GM03348 (cell line): ENCODE measurements around the gene IFRD2.

ENCODE experiments used
- DNase-seq: peaks from one replicate; pipeline ENCODE4 v3.0.0; 2012; ENCODE audit warnings: low spot score

Gene IFRD2

GRCh38 chr3:50292159-50293078, at the start of gene IFRD2:
Gene IFRD2 (minus strand): TSS chr3:50292429. CDS start chr3:50292274, 155 bp downstream.
- DNase-seq = peak; percentile 97

GRCh38 chr3:50341537-50341936, 49.3 kb upstream of the IFRD2 start:
- no peak for DNase-seq

- DNase-seq = peak; percentile 87
Measured at GRCh38 chr3:50340448-50341329, 48.5 kb upstream of the IFRD2 start, which contains the start of gene RASSF1. Gene RASSF1 (minus strand): TSS chr3:50340836. CDS start chr3:50340805, 31 bp downstream.

GRCh38 chr3:50340147-50340447, 47.9 kb upstream of the IFRD2 start:
- DNase-seq = no peak

- DNase-seq = peak; percentile 55
Measured at GRCh38 chr3:50339485-50340146, 47.4 kb upstream of the IFRD2 start.

GRCh38 chr3:50338965-50339364, 46.7 kb upstream of the IFRD2 start:
- DNase-seq = no peak

- DNase-seq = peak; percentile 98
Measured at GRCh38 chr3:50337175-50337861, 45.1 kb upstream of the IFRD2 start.

GRCh38 chr3:50336452-50337174, 44.4 kb upstream of the IFRD2 start:
- DNase-seq = peak; percentile 35

GRCh38 chr3:50334339-50335075, 42.3 kb upstream of the IFRD2 start:
- no peak for DNase-seq

- peak; percentile 49 for DNase-seq
Measured at GRCh38 chr3:50333744-50334328, 41.6 kb upstream of the IFRD2 start.

GRCh38 chr3:50331364-50331907, 39.2 kb upstream of the IFRD2 start:
- DNase-seq = no peak

GRCh38 chr3:50330330-50330729, 38.1 kb upstream of the IFRD2 start:
- no peak for DNase-seq

GRCh38 chr3:50327943-50328691, 35.9 kb upstream of the IFRD2 start, which contains the start of gene TUSC2:
Gene TUSC2 (minus strand): TSS chr3:50328223. CDS start chr3:50328099, 124 bp downstream.
- DNase-seq = peak; percentile 97

- DNase-seq = no peak
Measured at GRCh38 chr3:50327129-50327528, 34.9 kb upstream of the IFRD2 start.

- DNase-seq = no peak
Measured at GRCh38 chr3:50326182-50326541, 33.9 kb upstream of the IFRD2 start.

GRCh38 chr3:50325497-50326181, 33.4 kb upstream of the IFRD2 start:
- DNase-seq = no peak

- DNase-seq = no peak
Measured at GRCh38 chr3:50325113-50325480, 32.9 kb upstream of the IFRD2 start.
